H1 (cell line): Measurements from ENCODE around the gene DDX41.

Experiments used
- KDM1A ChIP-seq: fragments of 200-600, 300-600 bp; sonication (generic); IDR thresholded peaks from 2 replicates; pipeline ENCODE4 v1.7.1; 2016; ENCODE audit warnings: mild to moderate bottlenecking, low read length, borderline replicate concordance
- POLR2AphosphoS5 ChIP-seq: IDR thresholded peaks from 2 replicates; pipeline ENCODE4 v1.6.1; 2011; ENCODE audit warnings: low read depth, low read length
- TCF12 ChIP-seq: IDR thresholded peaks from 2 replicates; pipeline ENCODE4 v1.6.1; 2011; ENCODE audit warnings: low read depth, mild to moderate bottlenecking, low read length

GRCh38 chr5:177484902-177485549, 31.7 kb downstream of the DDX41 start:
- no peak; the same call in 1 of the 2 replicates for TF ChIP-seq POLR2AphosphoS5
- no peak for TF ChIP-seq TCF12
- TF ChIP-seq KDM1A: no peak
